Daoy (cell line): Measurements from ENCODE around the gene NPM1. TPM values are rescaled to one million over a fixed set of nuclear protein-coding genes. Genes with fewer than 3 reads are reported as not detected.

Experiments
- DNase-seq: peaks from one replicate; pipeline ENCODE4 v3.0.0-alpha.2; 2015; ENCODE audit warnings: low read depth
- total RNA-seq: library from RNA; depleted of rRNA; stranded (reverse); fragments of >200 nt; shearing (Covaris generic); gene quantifications from 2 replicates; pipeline ENCODE4 v1.2.3, GENCODE V29; 2014; rRNA removed

NPM1 gene
- total RNA-seq, 1 experiment from 2014 or later: 3,269 TPM

DNA sequence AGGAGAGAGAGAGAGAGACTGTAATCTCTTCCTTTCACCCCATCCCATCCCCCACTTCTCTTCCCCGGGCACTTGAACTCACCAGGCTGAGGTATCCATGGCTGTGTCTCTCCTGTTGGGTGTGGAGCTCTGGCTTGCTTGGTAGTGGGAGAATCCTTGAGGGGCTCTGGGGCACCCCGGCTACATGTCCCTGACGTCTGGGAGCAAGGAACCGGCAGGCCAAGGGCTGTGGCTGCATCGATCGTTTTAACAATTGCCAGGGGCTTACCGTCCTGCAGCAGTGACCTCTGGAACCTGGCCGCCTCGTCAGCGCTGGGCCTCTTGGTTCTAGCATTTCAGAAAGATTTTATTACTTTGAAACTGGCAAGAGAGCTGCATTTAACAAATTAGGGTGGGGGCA is 61.8 kb downstream of the NPM1 start:
- DNase-seq: no peak

DNA sequence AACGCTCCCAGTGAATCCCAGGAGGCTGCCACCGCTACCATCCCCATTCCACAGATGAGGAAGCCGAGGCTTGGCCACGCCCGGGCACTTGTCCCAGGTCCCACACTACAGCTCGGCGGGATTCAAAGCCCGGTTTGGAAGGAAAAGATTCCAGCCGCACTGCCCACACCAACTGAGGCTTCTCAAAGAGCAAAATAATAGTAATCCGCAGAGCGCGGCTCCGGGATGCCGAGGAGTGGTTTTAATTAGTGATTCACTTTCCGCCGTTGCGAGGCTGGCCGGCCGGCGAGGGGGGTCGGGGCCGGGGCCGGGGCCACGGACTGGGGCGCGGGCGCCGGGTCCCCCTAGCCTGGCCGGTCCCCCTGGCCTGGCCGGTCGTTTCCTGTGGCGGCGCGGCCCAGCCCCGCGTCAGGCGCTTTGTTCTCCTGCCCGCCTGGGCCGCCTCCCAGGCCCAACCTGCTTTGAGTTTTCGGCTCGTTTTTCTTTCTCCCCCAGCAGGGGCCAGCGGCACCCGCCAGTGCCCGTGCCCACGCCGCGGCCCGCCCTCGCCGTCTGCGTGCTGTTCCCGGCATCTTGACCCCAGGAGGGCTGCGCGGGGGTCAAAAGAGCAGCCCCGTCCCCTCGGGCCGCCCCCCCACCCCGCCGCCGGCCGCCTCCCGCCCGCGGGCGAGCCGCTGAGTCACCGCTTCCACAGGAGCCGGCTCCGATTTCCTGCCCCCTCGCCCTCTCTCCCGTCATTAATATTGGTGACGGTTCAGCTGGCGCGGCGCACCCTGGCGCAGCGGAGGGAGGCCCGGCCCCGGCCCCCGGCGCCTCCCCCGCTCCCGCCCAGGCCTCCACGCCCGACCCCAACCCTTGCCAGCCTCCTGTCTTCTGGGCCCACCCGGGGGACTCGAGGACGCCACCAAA is 63.0 kb downstream of the NPM1 start:
- DNase-seq: peak; percentile 84

DNA sequence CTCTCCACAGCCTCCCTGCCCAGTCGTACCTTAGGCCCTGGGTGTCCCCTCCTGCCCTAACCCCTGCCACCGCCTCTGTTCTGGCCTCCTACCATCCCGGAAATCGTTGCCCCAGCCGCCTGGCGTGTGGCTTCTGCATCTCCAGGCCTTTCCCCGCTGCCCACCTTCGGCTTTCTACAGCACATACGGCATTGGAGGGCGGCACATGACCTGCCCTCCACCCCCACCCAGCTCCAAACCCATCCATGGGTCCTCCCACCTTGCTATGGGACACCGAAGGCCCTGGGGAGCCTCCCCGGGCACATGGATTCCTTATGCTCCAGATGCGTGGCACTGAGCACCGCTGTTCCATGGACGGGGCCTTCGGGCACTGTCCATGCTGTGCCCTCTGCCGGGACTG is 63.8 kb downstream of the NPM1 start:
- DNase-seq: no peak

DNA sequence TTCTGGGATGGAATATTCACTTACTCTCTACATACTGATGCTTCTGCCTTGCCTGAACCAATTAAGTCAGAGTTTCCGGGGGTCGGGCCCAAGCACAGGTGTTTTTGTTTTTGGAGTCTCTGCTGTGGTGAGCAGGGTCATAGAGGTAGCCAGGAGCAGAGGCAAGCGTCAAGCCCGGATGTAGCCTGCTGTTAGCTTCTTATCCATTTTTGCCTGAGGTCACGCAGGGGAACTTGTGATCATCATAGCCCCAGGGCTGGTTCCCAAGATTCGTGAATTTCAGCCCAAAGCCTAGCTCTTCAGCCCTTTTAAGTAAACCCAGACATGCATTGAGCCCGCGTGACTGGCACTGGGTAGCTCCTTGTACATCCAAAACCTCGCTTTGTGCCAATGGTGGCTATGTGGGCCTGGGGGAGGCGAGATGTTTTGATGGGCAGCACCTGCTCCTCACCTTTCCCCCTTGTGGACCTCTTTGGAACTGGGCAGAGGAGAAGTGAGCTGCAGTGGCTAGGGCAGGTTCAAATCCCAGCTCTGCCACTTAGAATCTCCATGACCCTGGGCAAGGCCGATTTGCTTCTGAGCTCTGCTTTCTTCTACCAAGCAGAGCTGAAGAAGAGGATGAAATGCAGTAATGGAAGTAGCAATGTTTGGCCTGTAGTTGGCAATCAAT is 65.5 kb downstream of the NPM1 start:
- no peak for DNase-seq

DNA sequence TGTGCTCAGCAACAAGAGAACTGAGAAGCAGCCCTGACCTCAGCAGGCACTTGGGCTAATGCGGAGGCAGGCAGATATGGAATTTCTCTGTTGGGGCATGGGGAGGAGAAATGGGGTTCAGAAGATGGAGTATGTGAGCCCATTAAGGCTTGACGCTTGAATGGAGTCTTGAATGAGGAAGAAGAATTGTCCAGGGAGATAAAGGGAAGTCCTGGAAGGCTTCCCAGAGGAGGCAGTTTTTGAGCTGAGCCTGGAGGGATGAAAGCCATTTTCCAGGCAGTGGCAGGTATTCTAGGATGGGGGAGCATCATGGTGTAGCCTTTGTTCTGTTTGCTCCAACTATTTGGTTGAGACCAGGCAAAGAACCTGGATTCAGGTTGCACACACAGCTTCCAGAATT is 66.3 kb downstream of the NPM1 start:
- DNase-seq: no peak

DNA sequence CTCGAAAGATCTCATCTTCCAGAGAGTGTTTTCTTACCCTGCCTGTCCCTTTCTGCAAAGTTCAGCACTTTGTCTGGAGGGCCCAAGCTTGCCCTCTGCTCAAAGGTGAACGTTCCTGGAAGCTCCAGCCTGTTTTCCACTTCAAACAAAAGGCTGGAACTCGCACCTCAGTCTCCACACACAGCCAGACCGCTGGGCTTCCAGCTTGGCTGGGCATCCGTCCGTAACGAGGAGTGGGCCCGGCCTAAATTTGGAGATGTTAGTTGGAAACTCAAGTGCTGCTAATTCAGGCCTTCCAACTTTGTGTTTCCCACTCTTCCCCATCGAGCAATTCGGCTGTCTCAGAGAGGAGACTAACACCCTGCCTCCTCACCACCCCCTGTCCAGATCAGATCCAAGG is 66.9 kb downstream of the NPM1 start:
- no peak for DNase-seq

DNA sequence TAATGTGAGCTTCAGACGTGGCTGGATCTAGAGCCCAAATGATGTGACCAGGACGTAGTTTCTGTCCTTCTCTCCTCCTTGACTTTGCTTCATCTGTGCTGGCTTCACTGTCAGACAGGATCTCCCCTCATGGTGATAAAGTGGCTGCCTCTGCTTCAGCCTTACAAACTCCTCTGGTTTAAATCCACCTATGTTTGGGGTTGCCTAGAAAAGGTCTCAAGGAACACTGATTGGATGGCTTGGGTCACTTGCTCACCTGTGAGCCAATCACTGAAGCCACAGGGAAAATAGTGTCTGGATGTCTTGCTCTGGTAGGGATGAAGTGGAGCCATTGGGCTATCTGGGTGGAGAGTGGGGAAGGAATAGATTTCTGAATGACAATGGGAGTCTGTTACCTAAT is 67.9 kb downstream of the NPM1 start:
- no peak for DNase-seq

DNA sequence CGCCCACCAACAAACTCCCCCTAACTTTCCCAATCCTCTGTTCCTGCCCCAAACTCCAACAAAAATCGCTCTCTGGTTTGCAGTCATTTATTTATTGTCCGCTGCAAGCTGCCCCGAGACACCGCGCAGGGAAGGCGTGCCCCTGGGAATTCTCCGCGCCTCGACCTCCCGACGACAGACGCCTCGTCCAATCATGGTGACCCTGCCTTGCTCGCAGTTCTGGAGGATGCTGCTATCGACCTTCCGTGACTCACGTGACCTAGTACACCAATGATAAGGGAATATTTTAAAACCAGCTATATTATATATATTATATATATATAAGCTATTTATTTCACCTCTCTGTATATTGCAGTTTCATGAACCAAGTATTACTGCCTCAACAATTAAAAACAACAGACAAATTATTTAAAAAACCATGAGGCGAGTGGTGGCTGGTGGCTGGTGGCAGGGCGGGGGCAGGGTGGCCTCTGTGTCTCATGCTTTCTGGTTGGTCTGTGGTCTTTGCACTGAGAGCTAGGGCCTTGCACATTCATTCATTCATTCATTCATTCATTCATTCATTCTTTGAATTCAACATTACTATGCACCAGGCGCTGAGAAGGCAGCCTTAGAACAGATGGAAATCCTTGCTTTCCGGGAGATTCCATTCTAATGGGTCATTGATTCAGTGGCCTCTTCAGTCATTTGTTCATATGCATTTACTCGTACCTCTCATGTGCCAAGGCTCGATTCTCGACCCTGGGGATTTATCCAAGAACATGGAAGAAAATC is 69.7 kb downstream of the NPM1 start:
- no peak for DNase-seq

DNA sequence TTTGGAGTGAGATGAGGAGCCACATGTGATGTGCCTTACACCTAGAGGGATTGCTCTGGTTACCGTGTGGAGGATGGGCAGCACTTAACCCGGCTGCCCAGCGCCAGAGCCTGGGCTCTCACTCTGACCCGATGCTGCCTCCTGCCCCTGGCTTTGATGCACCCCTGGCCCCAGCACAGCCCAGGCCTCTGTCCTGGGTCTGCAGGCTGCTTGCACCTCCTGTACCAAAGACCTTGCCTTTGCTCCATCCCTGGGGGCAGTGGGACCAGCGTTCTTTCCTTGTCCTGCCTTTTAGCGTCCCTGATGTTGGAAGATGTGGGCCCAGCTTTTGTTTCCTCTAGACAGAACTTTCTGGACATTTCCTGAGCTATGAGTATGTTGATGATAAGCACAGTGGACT is 72.2 kb downstream of the NPM1 start:
- no peak for DNase-seq

Other genes with a start within 250 kb of the NPM1 start
- 20.1 and 21.9 TPM in 2 replicates for gene TLX3, start 78.6 kb upstream of the NPM1 start, total RNA-seq
- 0.29 TPM in 1 of 2 replicates, not detected in the other for gene FGF18, start 31.8 kb downstream of the NPM1 start, total RNA-seq